IMR-90 (cell line): ENCODE results near the gene FMN1. TPM values are rescaled to one million over a fixed set of nuclear protein-coding genes. Genes with fewer than 3 reads are reported as not detected.

Experiments used
- ATAC-seq: fragments of 200-7000 bp; cut with Tn5 transposase; 2 replicates; pipeline ENCODE4 v1.9.1; 2020; ENCODE audit warnings: low read depth, mild to moderate bottlenecking, moderate library complexity
- BruUV-seq: library from RNA; stranded (reverse); fragments of 400-500 nt; replicated peaks from 2 replicates; lab custom pipeline; 2021; lab: Mats Ljungman, UMichigan
- CTCF ChIA-PET: fragments of 300-600 bp; formaldehyde crosslinking; extraction: SDS; loops from one replicate; lab custom pipeline; 2021; ENCODE audit warnings: antibody characterized with exemption; lab: Yijun Ruan, JAX
- POLR2A ChIA-PET: fragments of 300-600 bp; sonication (Branson Sonifier 250); formaldehyde crosslinking; loops from one replicate; lab custom pipeline; 2022; ENCODE audit warnings: antibody characterized with exemption; ENCODE audit not compliant: unreplicated experiment; lab: Charles Lee
- DNase-seq: peaks from one replicate; pipeline ENCODE4 v3.0.0; 2013
- H2AFZ ChIP-seq: replicated peaks from 2 replicates; pipeline ENCODE3; 2013; ENCODE audit warnings: low read length, mild to moderate bottlenecking; ENCODE audit not compliant: poor library complexity
- H2AK5ac ChIP-seq: 2 replicates; pipeline ENCODE4 v1.6.1; 2013; ENCODE audit warnings: low read depth, low read length, inconsistent platforms
- H2AK9ac ChIP-seq: replicated peaks from 2 replicates; pipeline ENCODE3; 2013; ENCODE audit warnings: mild to moderate bottlenecking, low read depth, low read length, moderate library complexity; ENCODE audit not compliant: poor library complexity
- H2BK120ac ChIP-seq: 2 replicates; pipeline ENCODE4 v1.6.1; 2013; ENCODE audit warnings: low read depth, low read length, inconsistent platforms
- H2BK15ac ChIP-seq: 3 replicates; pipeline ENCODE4 v1.6.1; 2013; ENCODE audit warnings: low read depth, low read length, inconsistent platforms
- H2BK20ac ChIP-seq: 2 replicates; pipeline ENCODE4 v1.6.1; 2013; ENCODE audit warnings: low read depth, mild to moderate bottlenecking, inconsistent platforms, low read length, moderate library complexity
- H2BK5ac ChIP-seq: 2 replicates; pipeline ENCODE4 v1.6.1; 2013; ENCODE audit warnings: mild to moderate bottlenecking, low read depth, low read length, inconsistent platforms; ENCODE audit not compliant: poor library complexity, severe bottlenecking
- H3K14ac ChIP-seq: replicated peaks from 2 replicates; pipeline ENCODE4 v1.6.1; 2013; ENCODE audit warnings: low read depth, low read length, inconsistent platforms
- H3K18ac ChIP-seq: 2 replicates; pipeline ENCODE4 v1.6.1; 2013; ENCODE audit warnings: low read depth, low read length, control low read depth
- H3K23ac ChIP-seq: 2 replicates; pipeline ENCODE4 v1.6.1; 2013; ENCODE audit warnings: low read depth, low read length, inconsistent platforms
- H3K27ac ChIP-seq: 2 replicates; pipeline ENCODE4 v1.5.1; 2013; ENCODE audit warnings: mild to moderate bottlenecking, control low read depth, low read length; ENCODE audit not compliant: insufficient read depth
- H3K27me3 ChIP-seq: 2 replicates; pipeline ENCODE4 v1.6.1; 2013; ENCODE audit warnings: low read length; ENCODE audit not compliant: control insufficient read depth, insufficient read depth
- H3K36me3 ChIP-seq: 2 replicates; pipeline ENCODE4 v1.6.1; 2013; ENCODE audit warnings: low read length, mixed read lengths; ENCODE audit not compliant: control insufficient read depth, insufficient read depth
- H3K4ac ChIP-seq: 2 replicates; pipeline ENCODE4 v1.6.1; 2013; ENCODE audit warnings: low read depth, low read length, inconsistent platforms
- H3K4me1 ChIP-seq: 2 replicates; pipeline ENCODE4 v1.6.1; 2013; ENCODE audit warnings: low read length, mixed read lengths; ENCODE audit not compliant: control insufficient read depth, insufficient read depth
- H3K4me2 ChIP-seq: 2 replicates; pipeline ENCODE4 v1.6.1; 2013; ENCODE audit warnings: low read depth, mild to moderate bottlenecking, control low read depth, low read length, moderate library complexity
- H3K4me3 ChIP-seq: 2 replicates; pipeline ENCODE4 v1.5.1; 2013; ENCODE audit warnings: low read depth, mild to moderate bottlenecking, control low read depth, low read length, moderate library complexity; ENCODE audit not compliant: insufficient read depth
- H3K56ac ChIP-seq: 2 replicates; pipeline ENCODE4 v1.6.1; 2013; ENCODE audit warnings: low read length, inconsistent platforms; ENCODE audit not compliant: insufficient read depth; ENCODE audit errors: extremely low read depth
- H3K79me1 ChIP-seq, 2 experiments: 2 replicates each; pipeline ENCODE4 v1.6.1; 2013; ENCODE audit warnings: low read length in 2 of 2, inconsistent platforms in 1 of 2, low read depth in 1 of 2
- H3K9ac ChIP-seq: 2 replicates; pipeline ENCODE4 v1.6.1; 2013; ENCODE audit warnings: low read depth, low read length, control low read depth
- H3K9me1 ChIP-seq: 2 replicates; pipeline ENCODE4 v1.6.1; 2013; ENCODE audit warnings: low read length, inconsistent platforms; ENCODE audit not compliant: insufficient read depth
- H3K9me3 ChIP-seq: 2 replicates; pipeline ENCODE4 v1.6.1; 2013; ENCODE audit warnings: low read length; ENCODE audit not compliant: control insufficient read depth, insufficient read depth
- H4K20me1 ChIP-seq: 2 replicates; pipeline ENCODE4 v1.6.1; 2013; ENCODE audit warnings: low read length, inconsistent platforms; ENCODE audit not compliant: insufficient read depth
- H4K5ac ChIP-seq: 2 replicates; pipeline ENCODE4 v1.6.1; 2013; ENCODE audit warnings: mild to moderate bottlenecking, low read depth, low read length, control low read depth
- H4K8ac ChIP-seq, 2 experiments: 2 replicates each; pipeline ENCODE4 v1.6.1; 2013; ENCODE audit warnings: low read depth in 2 of 2, low read length in 2 of 2, control low read depth in 1 of 2, inconsistent platforms in 1 of 2
- H4K91ac ChIP-seq: 2 replicates; pipeline ENCODE4 v1.6.1; 2013; ENCODE audit warnings: low read depth, low read length, inconsistent platforms; ENCODE audit not compliant: insufficient read depth
- ELK1 ChIP-seq: fragments of 150-350 bp; IDR thresholded peaks from 2 replicates; pipeline ENCODE4 v1.6.1; 2016; ENCODE audit warnings: low read depth, mild to moderate bottlenecking, low read length, moderate library complexity, borderline replicate concordance
- RAD21 ChIP-seq: IDR thresholded peaks from 2 replicates; pipeline ENCODE4 v1.6.1; 2012; ENCODE audit warnings: low read length, improper control_type of control experiment
- SMC3 ChIP-seq: fragments of 150-350 bp; IDR thresholded peaks from 2 replicates; pipeline ENCODE4 v1.6.1; 2016; ENCODE audit warnings: low read depth, mild to moderate bottlenecking, antibody characterized with exemption, low read length, moderate library complexity
- USF2 ChIP-seq: fragments of 150-350 bp; IDR thresholded peaks from 2 replicates; pipeline ENCODE4 v1.6.1; 2017; ENCODE audit warnings: mild to moderate bottlenecking, antibody characterized with exemption, low read length, low read depth
- WGBS, 2 experiments: methylation state at CpG; one replicate each; pipeline versions ENCODE4 v1.1.5 to v1.1.7; 2013; ENCODE audit warnings: missing lambda C conversion rate in 2 of 2; ENCODE audit not compliant: insufficient read length in 1 of 2; ENCODE audit errors: extremely low coverage in 2 of 2; 5-methylcytosine and 5-hydroxymethylcytosine counted together
- dilution Hi-C: fragments of 300-500 bp; cut with HindIII; formaldehyde crosslinking; loops from one replicate; pipeline ENCODE4 v1.14.3; 2018; ENCODE audit warnings: low sequenced_read_pairs; ENCODE audit not compliant: unreplicated experiment
- in situ Hi-C: fragments of 300-500 bp; cut with MboI; formaldehyde crosslinking; loops from 3 replicates; pipeline ENCODE4 v1.14.3; 2019; ENCODE audit warnings: low sequenced_read_pairs, inconsistent platforms, mixed read lengths
- intact Hi-C: fragments of 100-400 bp; cut with micrococcal nuclease; formaldehyde crosslinking; loops from 2 replicates; pipeline ENCODE4 v1.10.0; 2022
- polyA plus RNA-seq, 3 experiments: library from polyadenylated mRNA; depleted of rRNA; stranded (reverse); fragments of >200 nt; gene quantifications; 2 replicates each; pipeline ENCODE4 v1.2.3, GENCODE V29; 2012; ENCODE audit warnings: low replicate concordance in 1 of 3
- total RNA-seq: library from RNA; depleted of rRNA; stranded (reverse); fragments of >200 nt; gene quantifications from 2 replicates; pipeline ENCODE4 v1.2.3, GENCODE V29; 2012

The FMN1 gene
- total and polyA plus RNA-seq, 2 of the 4 experiments (the other 2 are of a cell fraction): 7.3 to 17.6 TPM

- in situ Hi-C loops: no loop called here
- TF ChIP-seq USF2: no peak
- TF ChIP-seq ELK1: no peak
- TF ChIP-seq RAD21: no peak
- TF ChIP-seq SMC3: no peak
- Histone ChIP-seq H4K20me1 (no peaks in the 10 kb centered on the region), H3K9ac (no peak overlapping the region), H3K18ac (no peak overlapping the region), H3K14ac (no peak overlapping the region), H3K4ac (no peak overlapping the region), H4K91ac (no peak overlapping the region), H3K36me3 (no peaks in the 10 kb centered on the region), H3K4me3 (no peak overlapping the region), H3K4me2 (no peak overlapping the region), H2BK5ac (no peak overlapping the region), H2AK5ac (no peak overlapping the region), H4K8ac (no peak overlapping the region), H2BK15ac (no peak overlapping the region), H3K23ac (no peak overlapping the region), H3K27me3 (peaks cover 14% of the 10 kb centered on the region), H3K9me1 (no peaks in the 10 kb centered on the region), H2BK20ac (no peak overlapping the region), H2BK120ac (no peak overlapping the region), H3K27ac (no peak overlapping the region), H2AK9ac (no peak overlapping the region), H3K79me1 (no peaks in the 10 kb centered on the region), H3K9me3 (no peaks in the 10 kb centered on the region), H3K56ac (no peak overlapping the region), H4K5ac (no peak overlapping the region), H3K4me1 (no peaks in the 10 kb centered on the region), H2AFZ (no peak overlapping the region)
- dilution Hi-C loops: no loop called here
- ATAC-seq (no peak), DNase-seq (no peak)
- no TSS peak for BruUV-seq
- POLR2A ChIA-PET: no interaction called here
- CTCF ChIA-PET: no interaction called here
- intact Hi-C loops: no loop called here
- no CpG with 5 or more reads among the region's 3 CpGs for WGBS, 2 experiments
These were observed 11.2 kb downstream of the FMN1 start for GRCh38 chr15:33183334-33183733.
